ENCODE measurements around the gene SLCO1A2. TPM values are rescaled to one million over a fixed set of nuclear protein-coding genes. Genes with fewer than 3 reads are reported as not detected.

The SLCO1A2 gene
- total RNA-seq, 2 donors from 2014 or later = 1.9 to 2.3 TPM

DNA sequence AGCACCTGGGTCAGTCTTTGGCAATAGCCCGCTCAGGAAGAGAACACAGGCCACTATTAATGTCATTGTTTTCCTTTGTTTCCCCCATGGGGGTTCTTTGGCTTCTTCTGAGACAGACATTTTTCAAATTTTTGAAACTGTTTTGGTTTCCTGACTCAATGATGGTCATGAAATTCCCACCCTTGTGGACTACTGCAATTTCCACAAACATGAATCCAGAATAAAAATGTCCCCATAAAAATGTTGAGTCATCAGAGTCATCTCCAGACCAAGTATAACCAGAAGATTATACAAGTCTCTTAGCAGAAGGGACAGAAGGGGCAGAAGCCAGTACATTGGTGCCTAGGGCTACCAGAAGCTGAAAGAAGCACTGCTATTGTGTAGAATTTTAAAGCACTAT is 29.1 kb downstream of the SLCO1A2 start:
- no peak overlapping the region for H3K4me3 ChIP-seq
- no peak for DNase-seq (ENCODE audit: low spot score)
- WGBS = 52% methylated on average over 1 of the region's 1 CpG
- no peak overlapping the region for H3K27ac ChIP-seq
- no peaks in the 10 kb centered on the region for H3K9me3 ChIP-seq
- H3K4me1 ChIP-seq (replicated peaks) = no peaks in the 10 kb centered on the region
- intact Hi-C loops (cut with DNase I) = no loop called here
- no peaks in the 10 kb centered on the region for H3K27me3 ChIP-seq (replicated peaks; ENCODE audit: insufficient read depth)
- no peak for TF ChIP-seq POLR2AphosphoS5 (IDR thresholded peaks at IDR 0.05)
- TF ChIP-seq CTCF (IDR thresholded peaks at IDR 0.05) = no peak
- TF ChIP-seq POLR2A (IDR thresholded peaks at IDR 0.05) = no peak
- no peaks in the 10 kb centered on the region for H3K36me3 ChIP-seq

DNA sequence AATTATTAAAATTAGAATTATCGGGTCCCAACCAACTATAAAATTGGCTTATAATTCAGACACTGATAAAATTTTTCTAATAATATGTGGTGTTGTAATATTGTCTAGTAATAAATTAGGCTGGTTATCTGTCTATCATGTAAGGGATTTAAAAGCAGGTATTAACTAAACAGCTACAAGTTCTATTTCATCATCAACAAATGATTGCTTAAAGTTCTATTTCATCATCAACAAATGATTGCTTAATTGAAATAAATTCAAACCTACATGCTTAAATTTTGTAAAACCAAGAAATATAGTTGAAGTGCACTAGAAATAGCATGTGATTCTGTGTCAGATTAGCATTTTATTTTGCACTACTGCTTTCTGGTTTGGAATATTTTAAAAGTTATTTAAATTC is 34.1 kb downstream of the SLCO1A2 start:
- H3K27me3 ChIP-seq (replicated peaks; ENCODE audit: insufficient read depth) = no peaks in the 10 kb centered on the region
- TF ChIP-seq POLR2A (IDR thresholded peaks at IDR 0.05) (no peak), POLR2AphosphoS5 (IDR thresholded peaks at IDR 0.05) (no peak), CTCF (IDR thresholded peaks at IDR 0.05) (no peak)
- intact Hi-C loops (cut with DNase I) = no loop called here
- 98% methylated on average over 1 of the region's 1 CpG for WGBS
- no peaks in the 10 kb centered on the region for H3K9me3 ChIP-seq
- H3K27ac ChIP-seq = no peak overlapping the region
- H3K4me1 ChIP-seq (replicated peaks) = no peaks in the 10 kb centered on the region
- H3K4me3 ChIP-seq = no peak overlapping the region
- H3K36me3 ChIP-seq = no peaks in the 10 kb centered on the region
- no peak for DNase-seq (ENCODE audit: low spot score)

DNA sequence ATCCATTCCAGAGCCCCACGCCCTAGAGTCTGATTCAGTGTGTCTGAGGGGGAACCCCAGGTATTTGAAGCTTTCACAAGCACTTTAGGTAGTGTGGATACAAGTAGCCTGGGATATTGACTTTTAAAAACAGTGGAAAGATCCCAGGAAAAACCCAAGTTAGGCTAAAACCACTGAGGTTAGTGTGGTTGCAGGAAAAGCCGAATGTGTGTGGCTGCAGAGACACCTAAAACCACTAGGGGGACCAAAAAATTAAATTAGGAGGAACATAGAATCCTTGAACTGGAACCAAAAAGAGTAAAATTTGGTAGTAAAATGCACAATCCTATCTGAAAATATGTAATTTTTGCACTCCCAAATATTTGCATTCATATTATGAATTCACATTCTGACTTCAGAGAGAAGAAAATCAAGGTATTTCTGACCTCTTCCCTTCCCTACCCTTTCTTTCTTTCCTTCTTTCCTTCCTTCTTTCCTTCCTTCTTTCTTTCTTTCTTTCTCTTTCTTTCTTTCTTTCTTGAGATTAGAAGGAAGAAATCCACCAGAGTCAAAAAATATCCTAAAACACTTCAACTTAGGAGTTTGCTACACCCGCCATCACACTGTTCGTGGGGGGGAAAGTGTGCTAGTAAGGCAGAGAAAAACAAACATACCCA is 37.8 kb downstream of the SLCO1A2 start:
- no peaks in the 10 kb centered on the region for H3K9me3 ChIP-seq
- peak in 2 of 4 experiments; percentile 29 to 50 for TF ChIP-seq CTCF (IDR thresholded peaks at IDR 0.05)
- no peak for TF ChIP-seq POLR2AphosphoS5 (IDR thresholded peaks at IDR 0.05)
- H3K36me3 ChIP-seq = no peaks in the 10 kb centered on the region
- no peak for DNase-seq (ENCODE audit: low spot score)
- intact Hi-C loops (cut with DNase I) = no loop called here
- no peaks in the 10 kb centered on the region for H3K4me1 ChIP-seq (replicated peaks)
- H3K27ac ChIP-seq = no peak overlapping the region
- H3K27me3 ChIP-seq (replicated peaks; ENCODE audit: insufficient read depth) = no peaks in the 10 kb centered on the region
- H3K4me3 ChIP-seq = no peak overlapping the region
- WGBS = 67% methylated on average over 4 of the region's 4 CpGs

DNA sequence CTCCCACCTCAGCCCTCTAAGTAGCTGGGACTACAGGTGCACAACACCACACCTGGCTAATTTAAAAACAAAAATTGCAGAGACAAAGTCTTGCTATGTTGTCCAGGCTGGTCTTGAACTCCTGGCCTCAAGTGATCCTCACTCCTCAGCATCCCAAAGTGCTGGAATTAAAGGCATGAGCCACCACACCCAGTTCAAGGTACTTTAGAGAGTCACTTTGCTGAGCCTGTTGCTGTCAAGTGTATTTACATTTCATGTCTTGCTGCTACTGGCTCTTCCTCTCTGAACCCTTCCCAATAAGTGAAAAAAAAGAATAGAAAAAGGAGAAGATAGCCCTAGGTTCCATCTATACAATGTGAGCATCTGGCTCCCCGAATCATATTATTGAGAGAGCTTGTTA is 38.4 kb downstream of the SLCO1A2 start:
- TF ChIP-seq POLR2A (IDR thresholded peaks at IDR 0.05) (no peak), POLR2AphosphoS5 (IDR thresholded peaks at IDR 0.05) (no peak), CTCF (IDR thresholded peaks at IDR 0.05) (no peak)
- intact Hi-C loops (cut with DNase I) = no loop called here
- no peaks in the 10 kb centered on the region for H3K4me1 ChIP-seq (replicated peaks)
- no peak for DNase-seq (ENCODE audit: low spot score)
- H3K27me3 ChIP-seq (replicated peaks; ENCODE audit: insufficient read depth) = no peaks in the 10 kb centered on the region
- no peak overlapping the region for H3K27ac ChIP-seq
- H3K36me3 ChIP-seq = no peaks in the 10 kb centered on the region
- no peak overlapping the region for H3K4me3 ChIP-seq
- 55% methylated on average over 1 of the region's 1 CpG for WGBS
- H3K9me3 ChIP-seq = no peaks in the 10 kb centered on the region

DNA sequence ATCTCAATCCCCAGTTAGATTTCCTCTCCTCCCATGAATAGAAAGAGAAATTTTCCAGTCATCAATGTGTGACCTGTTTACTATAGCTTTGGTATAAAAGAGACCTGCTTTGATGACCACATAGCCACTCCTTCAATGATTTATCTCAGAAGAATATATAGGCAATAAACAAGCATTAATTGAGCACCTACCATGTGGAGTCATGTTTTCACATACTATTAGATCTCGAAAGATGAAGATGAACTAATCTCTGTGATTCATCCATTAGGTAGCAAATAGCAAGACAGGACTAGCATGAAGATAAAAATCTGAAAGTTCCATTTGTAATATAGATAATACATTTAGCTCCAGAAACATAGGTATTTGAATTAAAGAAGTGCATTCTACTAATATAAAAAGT is 40.5 kb downstream of the SLCO1A2 start:
- H3K9me3 ChIP-seq = no peaks in the 10 kb centered on the region
- no peak overlapping the region for H3K4me3 ChIP-seq
- TF ChIP-seq POLR2A (IDR thresholded peaks at IDR 0.05) (no peak), CTCF (IDR thresholded peaks at IDR 0.05) (no peak), POLR2AphosphoS5 (IDR thresholded peaks at IDR 0.05) (no peak)
- no peak overlapping the region for H3K27ac ChIP-seq
- no peaks in the 10 kb centered on the region for H3K36me3 ChIP-seq
- WGBS = 60% methylated on average over 1 of the region's 1 CpG
- intact Hi-C loops (cut with DNase I) = no loop called here
- DNase-seq (ENCODE audit: low spot score) = no peak
- H3K4me1 ChIP-seq (replicated peaks) = no peaks in the 10 kb centered on the region
- no peaks in the 10 kb centered on the region for H3K27me3 ChIP-seq (replicated peaks; ENCODE audit: insufficient read depth)
